Measurements from ENCODE around the gene SPATA24. TPM values are rescaled to one million over a fixed set of nuclear protein-coding genes. Genes with fewer than 3 reads are reported as not detected.

The SPATA24 gene
- total and polyA plus RNA-seq, 8 donors, result 0.92 to 10.1 (median 5.4) TPM; not detected in 3

DNA sequence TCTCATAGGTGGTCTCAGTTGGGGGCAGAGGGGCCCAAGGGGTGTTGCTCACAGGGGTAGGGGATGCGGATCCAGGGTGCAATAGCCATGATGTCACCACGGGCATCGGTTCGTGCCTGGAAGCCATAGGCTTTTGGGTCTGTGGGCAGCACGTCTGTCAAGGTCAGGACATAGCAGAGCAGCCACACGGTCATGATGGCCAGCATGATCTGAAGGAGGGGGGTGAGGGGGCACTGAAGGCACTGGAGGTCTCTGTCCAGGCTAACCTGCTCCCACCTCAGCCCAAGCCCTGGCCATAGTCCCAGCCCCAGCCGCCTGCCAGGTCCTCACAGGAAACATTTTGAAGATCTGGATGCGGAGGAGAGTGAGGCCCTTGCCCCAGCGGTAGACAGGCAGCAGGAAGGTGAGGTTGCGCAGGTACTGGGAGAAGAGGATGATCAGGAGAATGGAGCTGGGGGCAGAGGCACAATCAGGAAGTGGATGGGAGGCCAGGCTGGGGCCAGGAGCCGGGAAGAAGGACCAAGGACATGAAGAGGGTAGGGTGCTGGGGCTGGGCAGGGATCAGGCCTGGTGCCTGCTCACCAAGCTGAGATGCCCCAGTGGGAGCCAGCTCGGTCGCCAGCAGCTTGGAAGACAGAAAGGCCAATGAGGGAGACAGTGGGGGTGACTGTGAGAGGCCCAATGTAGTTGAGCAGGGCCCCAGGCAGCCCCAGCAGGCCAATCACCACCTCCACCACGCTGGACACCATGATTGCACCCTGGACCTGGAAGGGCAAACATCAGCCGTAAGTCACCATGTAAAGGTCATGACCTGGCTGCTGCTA lies 24.1 kb downstream of the SPATA24 start:
- Histone ChIP-seq H3K36me3 (peaks cover 0 to 11% (median 5%) of the 10 kb centered on the region in 4 donors), H3K9me3 (no peaks in the 10 kb centered on the region), H3K27ac (no peak overlapping the region), H3K4me1 (peaks cover 18 to 41% (median 29%) of the 10 kb centered on the region in 4 donors), H3K4me3 (no peak overlapping the region), H3K27me3 (no peaks in the 10 kb centered on the region)
- no peak for TF ChIP-seq POLR2A (IDR thresholded peaks at IDR 0.05)
- TF ChIP-seq POLR2AphosphoS5 (IDR thresholded peaks at IDR 0.05), result no peak
- TF ChIP-seq, protein P1, sequence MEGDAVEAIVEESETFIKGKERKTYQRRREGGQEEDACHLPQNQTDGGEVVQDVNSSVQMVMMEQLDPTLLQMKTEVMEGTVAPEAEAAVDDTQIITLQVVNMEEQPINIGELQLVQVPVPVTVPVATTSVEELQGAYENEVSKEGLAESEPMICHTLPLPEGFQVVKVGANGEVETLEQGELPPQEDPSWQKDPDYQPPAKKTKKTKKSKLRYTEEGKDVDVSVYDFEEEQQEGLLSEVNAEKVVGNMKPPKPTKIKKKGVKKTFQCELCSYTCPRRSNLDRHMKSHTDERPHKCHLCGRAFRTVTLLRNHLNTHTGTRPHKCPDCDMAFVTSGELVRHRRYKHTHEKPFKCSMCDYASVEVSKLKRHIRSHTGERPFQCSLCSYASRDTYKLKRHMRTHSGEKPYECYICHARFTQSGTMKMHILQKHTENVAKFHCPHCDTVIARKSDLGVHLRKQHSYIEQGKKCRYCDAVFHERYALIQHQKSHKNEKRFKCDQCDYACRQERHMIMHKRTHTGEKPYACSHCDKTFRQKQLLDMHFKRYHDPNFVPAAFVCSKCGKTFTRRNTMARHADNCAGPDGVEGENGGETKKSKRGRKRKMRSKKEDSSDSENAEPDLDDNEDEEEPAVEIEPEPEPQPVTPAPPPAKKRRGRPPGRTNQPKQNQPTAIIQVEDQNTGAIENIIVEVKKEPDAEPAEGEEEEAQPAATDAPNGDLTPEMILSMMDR (IDR thresholded peaks at IDR 0.05), result no peak
- no peak for TF ChIP-seq EP300 (IDR thresholded peaks at IDR 0.05)
- no peak for DNase-seq
- WGBS, 5 donors, result 84 to 89% (median 86%) methylated on average over 15 of the region's 15 CpGs
- intact Hi-C loops (cut with DNase I; ENCODE audit: low total_unique reads), result no loop called here

DNA sequence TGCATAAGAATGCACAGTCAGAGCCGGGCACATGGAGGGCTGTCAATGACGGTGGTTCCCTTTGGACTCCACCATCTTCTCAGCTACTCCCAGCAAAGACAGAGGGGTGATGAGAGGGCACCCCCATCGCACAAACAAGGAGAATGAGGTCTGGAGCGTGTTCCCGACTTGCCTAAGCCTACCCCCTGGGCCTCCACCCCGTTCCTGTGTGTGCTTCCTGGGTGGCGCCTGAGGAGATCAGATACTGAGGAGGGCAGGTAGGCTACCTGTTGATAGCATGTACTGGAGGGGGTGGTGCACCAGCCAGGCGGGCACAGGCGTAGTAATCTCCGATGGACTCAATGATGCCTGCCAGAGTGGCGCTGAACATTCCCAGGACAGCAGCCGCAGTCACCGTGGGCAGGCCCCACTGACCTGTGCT lies 24.9 kb downstream of the SPATA24 start:
- TF ChIP-seq POLR2AphosphoS5 (IDR thresholded peaks at IDR 0.05) (peak in 1 of 3 donors; percentile 32), EP300 (IDR thresholded peaks at IDR 0.05) (no peak)
- intact Hi-C loops (cut with DNase I; ENCODE audit: low total_unique reads), result no loop called here
- no peak overlapping the region for H3K4me3 ChIP-seq
- no peak for DNase-seq
- peaks cover 0 to 15% (median 6%) of the 10 kb centered on the region in 4 donors for H3K36me3 ChIP-seq
- H3K4me1 ChIP-seq, result peaks cover 9 to 32% (median 22%) of the 10 kb centered on the region in 4 donors
- no peaks in the 10 kb centered on the region for H3K27me3 ChIP-seq
- peak overlapping the region in 1 of 5 donors; percentile 19 for H3K27ac ChIP-seq
- WGBS, 5 donors, result 33 to 59% (median 48%) methylated on average over 12 to 13 of the region's 13 CpGs
- no peaks in the 10 kb centered on the region for H3K9me3 ChIP-seq

DNA sequence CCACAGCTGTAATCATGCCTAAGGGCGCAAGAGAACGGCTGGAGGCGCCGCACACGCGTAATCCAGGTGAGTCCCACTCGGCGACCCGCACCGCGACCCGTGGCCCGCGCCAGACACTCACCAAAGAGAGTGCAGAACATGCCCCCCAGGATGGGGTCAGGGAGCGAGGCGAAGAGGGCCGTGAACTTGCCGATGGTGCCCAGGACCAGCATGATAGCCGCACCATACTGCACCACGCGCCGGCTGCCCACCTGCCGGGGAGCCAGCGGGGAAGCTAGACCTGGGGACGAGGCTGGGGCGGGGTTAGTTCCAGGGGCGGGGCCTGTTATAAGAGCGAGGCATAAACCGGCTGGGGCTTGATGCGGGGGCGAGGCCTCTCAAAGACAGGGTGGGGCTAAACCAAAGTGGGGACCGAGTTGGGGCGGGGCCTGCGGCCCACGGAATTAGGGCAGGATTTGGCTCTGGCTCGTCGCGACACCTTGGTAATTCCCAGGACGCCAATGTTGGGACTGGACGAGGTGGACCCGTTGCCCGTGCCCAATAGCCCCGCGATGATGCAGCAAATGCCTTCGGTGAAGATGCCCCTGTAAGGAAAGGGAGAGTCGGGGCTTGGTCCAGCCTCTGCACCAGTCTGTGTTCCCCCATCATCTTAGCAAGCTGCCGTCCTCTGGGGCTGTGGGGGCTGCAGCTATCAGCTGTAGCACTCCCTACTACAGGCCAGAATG lies 25.6 kb downstream of the SPATA24 start:
- DNase-seq, result no peak
- Histone ChIP-seq H3K27me3 (no peaks in the 10 kb centered on the region), H3K9me3 (no peaks in the 10 kb centered on the region), H3K36me3 (peaks cover 0 to 22% (median 9%) of the 10 kb centered on the region in 4 donors), H3K4me3 (no peak overlapping the region), H3K27ac (peak overlapping the region in 1 of 5 donors; percentile 19), H3K4me1 (peaks cover 4 to 35% (median 18%) of the 10 kb centered on the region in 4 donors)
- TF ChIP-seq POLR2A (IDR thresholded peaks at IDR 0.05), result no peak
- TF ChIP-seq EP300 (IDR thresholded peaks at IDR 0.05), result no peak
- TF ChIP-seq POLR2AphosphoS5 (IDR thresholded peaks at IDR 0.05), result no peak
- TF ChIP-seq, protein P1 (IDR thresholded peaks at IDR 0.05), result no peak
- WGBS, 5 donors, result 56 to 69% (median 66%) methylated on average over 44 to 47 of the region's 47 CpGs
- intact Hi-C loops (cut with DNase I; ENCODE audit: low total_unique reads), result no loop called here

DNA sequence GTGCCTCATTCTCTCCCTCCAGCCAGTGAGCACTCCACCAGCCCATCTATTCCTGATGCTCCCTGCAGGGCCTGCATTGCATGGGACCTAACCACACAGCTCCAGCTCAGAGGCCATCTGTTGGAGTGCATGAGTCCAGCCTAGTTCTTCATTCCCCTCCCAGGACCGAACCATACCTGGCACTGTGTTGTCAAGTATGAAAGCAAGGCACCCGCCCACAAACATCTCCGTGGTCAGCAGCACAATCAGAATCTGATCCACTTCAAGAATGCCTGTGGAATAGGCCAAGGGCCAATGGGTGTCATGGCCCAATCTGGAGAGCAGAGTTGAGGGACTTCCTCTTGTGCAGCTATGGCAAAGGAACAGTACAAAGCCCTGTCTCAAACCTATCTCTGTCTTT lies 26.7 kb downstream of the SPATA24 start:
- Histone ChIP-seq H3K27ac (no peak overlapping the region), H3K27me3 (no peaks in the 10 kb centered on the region), H3K9me3 (no peaks in the 10 kb centered on the region), H3K4me1 (peaks cover 0 to 31% (median 16%) of the 10 kb centered on the region in 4 donors), H3K4me3 (no peak overlapping the region), H3K36me3 (peaks cover 0 to 32% (median 17%) of the 10 kb centered on the region in 4 donors)
- no peak for DNase-seq
- intact Hi-C loops (cut with DNase I; ENCODE audit: low total_unique reads), result no loop called here
- 69 to 93% (median 77%) methylated on average over 3 of the region's 3 CpGs for WGBS, 5 donors
- no peak for TF ChIP-seq EP300 (IDR thresholded peaks at IDR 0.05)
- no peak for TF ChIP-seq POLR2A (IDR thresholded peaks at IDR 0.05)
- TF ChIP-seq, protein P1 (IDR thresholded peaks at IDR 0.05), result no peak
- TF ChIP-seq POLR2AphosphoS5 (IDR thresholded peaks at IDR 0.05), result no peak

Measured in stomach (tissue), 9 donors.